Activated CD8-positive, alpha-beta memory T cell treated with anti-CD3 and anti-CD28 coated beads, Interleukin-2, amount 50 U/mL, for 4 hours (primary cell): ENCODE measurements around the gene CD22.

Source experiments
- DNase-seq: peaks from one replicate; pipeline ENCODE4 v3.0.0-alpha.2; 2020

The CD22 gene

GRCh38 chr19:35315883-35316282, 13.1 kb upstream of the CD22 start:
- no peak for DNase-seq

- DNase-seq: no peak
Measured at GRCh38 chr19:35316560-35316959, 12.4 kb upstream of the CD22 start.

- DNase-seq: no peak
Measured at GRCh38 chr19:35317464-35318043, 11.4 kb upstream of the CD22 start.

- DNase-seq: no peak
Measured at GRCh38 chr19:35318679-35319448, 10.1 kb upstream of the CD22 start.

- DNase-seq: no peak
Measured at GRCh38 chr19:35320065-35320713, 8.8 kb upstream of the CD22 start.

GRCh38 chr19:35321291-35321690, 7.7 kb upstream of the CD22 start:
- no peak for DNase-seq

- DNase-seq: no peak
Measured at GRCh38 chr19:35322014-35322413, 7.0 kb upstream of the CD22 start.

GRCh38 chr19:35327642-35328041, 1.3 kb upstream of the CD22 start:
- DNase-seq: no peak

- no peak for DNase-seq
Measured at GRCh38 chr19:35329323-35329722, 336 bp downstream of the CD22 start.

GRCh38 chr19:35330475-35330874, 1.5 kb downstream of the CD22 start:
- no peak for DNase-seq

GRCh38 chr19:35331551-35332214, 2.7 kb downstream of the CD22 start:
- DNase-seq: no peak

GRCh38 chr19:35332817-35333216, 3.8 kb downstream of the CD22 start:
- no peak for DNase-seq

GRCh38 chr19:35334144-35334753, 5.3 kb downstream of the CD22 start:
- no peak for DNase-seq

GRCh38 chr19:35336166-35336955, 7.4 kb downstream of the CD22 start:
- no peak for DNase-seq

- DNase-seq: no peak
Measured at GRCh38 chr19:35337097-35337983, 8.4 kb downstream of the CD22 start.

GRCh38 chr19:35337984-35338296, 9.0 kb downstream of the CD22 start:
- no peak for DNase-seq

GRCh38 chr19:35340431-35340830, 11.4 kb downstream of the CD22 start:
- no peak for DNase-seq

- no peak for DNase-seq
Measured at GRCh38 chr19:35341006-35341405, 12.0 kb downstream of the CD22 start.

- no peak for DNase-seq
Measured at GRCh38 chr19:35341565-35342225, 12.7 kb downstream of the CD22 start.

GRCh38 chr19:35342430-35342829, 13.4 kb downstream of the CD22 start:
- DNase-seq: no peak

- DNase-seq: no peak
Measured at GRCh38 chr19:35344511-35345031, 15.6 kb downstream of the CD22 start.
